ENCODE data around the gene SYF2.

Gene SYF2

GRCh38 chr1:25182629-25183028 lies 49.7 kb downstream of the SYF2 start:
- no peaks in the 10 kb centered on the region for H3K27me3 ChIP-seq (ENCODE audit: control insufficient read depth, insufficient read depth, low read length)

GRCh38 chr1:25180996-25181395 lies 51.3 kb downstream of the SYF2 start:
- no peaks in the 10 kb centered on the region for H3K36me3 ChIP-seq (ENCODE audit: control insufficient read depth, insufficient read depth, low read length)
- no peaks in the 10 kb centered on the region for H3K4me1 ChIP-seq
- no peaks in the 10 kb centered on the region for H3K9me3 ChIP-seq (ENCODE audit: control insufficient read depth, low read length)
- TF ChIP-seq CTCF (IDR thresholded peaks at IDR 0.05), result no peak
- H3K4me3 ChIP-seq (ENCODE audit: low read depth, low read length), result no peak overlapping the region
- no peaks in the 10 kb centered on the region for H3K27me3 ChIP-seq (ENCODE audit: control insufficient read depth, insufficient read depth, low read length)
- no peak overlapping the region for H3K9ac ChIP-seq
- no peaks in the 10 kb centered on the region for H3K79me2 ChIP-seq
- H3K27ac ChIP-seq, result no peak overlapping the region
- no peak overlapping the region for H2AFZ ChIP-seq
- no peak overlapping the region for H3K4me2 ChIP-seq (ENCODE audit: low read length)

More at GRCh38 chr1:25182629-25183028, 49.7 kb downstream of the SYF2 start:
- no peak overlapping the region for H3K27ac ChIP-seq
- no peak overlapping the region for H3K9ac ChIP-seq
- no peak overlapping the region for H3K4me2 ChIP-seq (ENCODE audit: low read length)
- no peak overlapping the region for H3K4me3 ChIP-seq (ENCODE audit: low read depth, low read length)
- no peak overlapping the region for H2AFZ ChIP-seq
- H3K4me1 ChIP-seq, result no peaks in the 10 kb centered on the region
- H3K9me3 ChIP-seq (ENCODE audit: control insufficient read depth, low read length), result no peaks in the 10 kb centered on the region
- no peaks in the 10 kb centered on the region for H3K79me2 ChIP-seq
- no peak for TF ChIP-seq CTCF (IDR thresholded peaks at IDR 0.05)
- no peaks in the 10 kb centered on the region for H3K36me3 ChIP-seq (ENCODE audit: control insufficient read depth, insufficient read depth, low read length)

GRCh38 chr1:25178917-25179561 lies 53.3 kb downstream of the SYF2 start:
- Histone ChIP-seq H3K27me3 (ENCODE audit: control insufficient read depth, insufficient read depth, low read length) (no peaks in the 10 kb centered on the region), H3K79me2 (no peaks in the 10 kb centered on the region), H3K27ac (no peak overlapping the region), H3K9ac (no peak overlapping the region), H2AFZ (no peak overlapping the region), H3K4me3 (ENCODE audit: low read depth, low read length) (no peak overlapping the region), H3K4me2 (ENCODE audit: low read length) (no peak overlapping the region), H3K36me3 (ENCODE audit: control insufficient read depth, insufficient read depth, low read length) (no peaks in the 10 kb centered on the region), H3K4me1 (no peaks in the 10 kb centered on the region), H3K9me3 (ENCODE audit: control insufficient read depth, low read length) (no peaks in the 10 kb centered on the region)
- TF ChIP-seq CTCF (IDR thresholded peaks at IDR 0.05), result no peak

- no peak for TF ChIP-seq CTCF (IDR thresholded peaks at IDR 0.05)
- no peaks in the 10 kb centered on the region for H3K9me3 ChIP-seq (ENCODE audit: control insufficient read depth, low read length)
- no peaks in the 10 kb centered on the region for H3K27me3 ChIP-seq (ENCODE audit: control insufficient read depth, insufficient read depth, low read length)
- no peak overlapping the region for H2AFZ ChIP-seq
- no peaks in the 10 kb centered on the region for H3K79me2 ChIP-seq
- H3K4me2 ChIP-seq (ENCODE audit: low read length), result no peak overlapping the region
- no peak overlapping the region for H3K9ac ChIP-seq
- no peak overlapping the region for H3K27ac ChIP-seq
- H3K4me3 ChIP-seq (ENCODE audit: low read depth, low read length), result no peak overlapping the region
- H3K4me1 ChIP-seq, result no peaks in the 10 kb centered on the region
- H3K36me3 ChIP-seq (ENCODE audit: control insufficient read depth, insufficient read depth, low read length), result no peaks in the 10 kb centered on the region
Observed at GRCh38 chr1:25174730-25175612, 57.3 kb downstream of the SYF2 start.

All from parathyroid adenoma (tissue), 2 donors.